ENCODE data around the gene ASCC2.

Gene ASCC2

Small RNA genes within 50 kb of the gene (small RNA-seq; reads per million reads assigned to genes)
- 0 reads per million in 2 experiments for gene RF00019

All from SK-N-DZ (cell line).